ENCODE results near the gene SNTA1. TPM values are rescaled to one million over a fixed set of nuclear protein-coding genes. Genes with fewer than 3 reads are reported as not detected.
A peak's percentile ranks its signal among the peaks of the same experiment; 100 is the strongest.
"Not testable (repeated sequence)": the region's sequence is repeated elsewhere in the genome, so short reads cannot be mapped to it uniquely, and the experiment has no call there.

SNTA1 gene
- polyA plus RNA-seq, 3 donors, result 0.56 to 0.93 (median 0.63) TPM

DNA sequence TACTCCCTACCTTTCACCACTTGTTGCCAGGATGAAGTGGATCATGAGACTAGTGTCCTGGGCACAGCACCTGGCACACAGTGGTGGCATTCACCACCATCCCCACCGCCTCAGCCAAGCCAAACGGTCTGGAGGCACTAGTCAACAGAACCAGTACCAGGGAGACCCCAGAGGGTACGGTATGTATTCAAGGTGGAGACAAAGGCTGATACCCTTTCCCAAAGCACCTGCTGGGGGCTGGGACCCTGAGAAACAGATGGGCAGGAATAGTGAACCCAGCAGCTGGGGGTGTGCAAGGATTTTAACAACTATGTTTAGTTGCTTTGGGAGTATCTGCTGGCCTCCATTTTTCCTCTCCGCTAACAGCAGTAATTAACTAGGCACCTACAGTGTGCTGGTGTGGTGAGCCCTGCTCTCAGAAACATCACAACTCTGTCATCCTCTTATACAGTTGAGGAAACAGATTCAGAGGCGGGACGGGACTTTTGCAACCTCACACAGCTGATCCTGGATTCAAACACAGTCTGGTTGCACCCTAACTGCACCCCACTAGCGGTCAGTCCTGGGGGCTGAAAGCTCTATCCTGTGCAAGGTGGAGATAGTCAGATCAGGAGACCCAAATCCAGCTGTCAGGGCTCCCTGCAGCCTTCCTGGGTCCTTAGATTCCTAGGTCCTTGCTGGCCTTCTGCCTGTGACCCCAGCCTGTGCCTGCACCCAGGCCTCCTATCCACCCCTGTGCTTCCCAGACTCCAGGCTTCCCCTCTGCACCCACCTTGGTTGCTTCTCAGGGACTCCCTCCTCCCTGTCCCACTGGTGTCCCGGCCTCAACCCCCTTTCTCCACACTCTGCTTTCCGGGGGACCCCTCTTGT lies 1.2 kb downstream of the SNTA1 start:
- Histone ChIP-seq H3K27ac (ENCODE audit: low read depth in 1 of 2, low read length in 2 of 2) (no peak overlapping the region), H3K79me2 (ENCODE audit: insufficient read depth, low read length) (no peaks in the 10 kb centered on the region), H3K36me3 (replicated peaks in 1 of 2; ENCODE audit: control insufficient read depth in 1 of 2, insufficient read depth in 2 of 2, low read length in 2 of 2) (no peaks in the 10 kb centered on the region), H3K9me3 (replicated peaks in 1 of 2; ENCODE audit: control insufficient read depth in 1 of 2, insufficient read depth in 1 of 2, low read length in 2 of 2) (no peaks in the 10 kb centered on the region), H3K4me2 (replicated peaks; ENCODE audit: extremely low read depth, low read length, poor library complexity, severe bottlenecking) (peak overlapping the region; percentile 86), H3K9ac (ENCODE audit: insufficient read depth, low read length, poor library complexity, severe bottlenecking) (no peak overlapping the region), H3K4me3 (replicated peaks in 1 of 3; ENCODE audit: low read depth in 2 of 3, low read length in 3 of 3) (peak overlapping the region in 1 of 3 experiments; percentile 94), H4K20me1 (ENCODE audit: insufficient read depth, low read length) (no peaks in the 10 kb centered on the region), H2AFZ (ENCODE audit: insufficient read depth, low read depth, low read length, poor library complexity, severe bottlenecking) (peak overlapping the region; percentile 81), H3K27me3 (ENCODE audit: control insufficient read depth in 2 of 2, insufficient read depth in 2 of 2, low read length in 2 of 2) (peaks cover 10 to 15% of the 10 kb centered on the region in 2 donors), H3K4me1 (ENCODE audit: control insufficient read depth in 1 of 2, insufficient read depth in 2 of 2, low read length in 2 of 2) (peaks cover 10 to 19% of the 10 kb centered on the region in 2 donors)
- no peak for DNase-seq
- Mint-ChIP-seq H3K9me3 (peaks cover 0 to 2% (median 0%) of the 10 kb centered on the region in 7 donors), H3K27ac (peak overlapping the region in 1 of 7 donors; percentile 35), H3K4me1 (peaks cover 17% of the 10 kb centered on the region), H3K4me3 (peak overlapping the region; percentile 76 to 88), H3K27me3 (ENCODE audit: low read depth in 3 of 3) (peaks cover 21 to 27% (median 24%) of the 10 kb centered on the region in 3 donors), H3K36me3 (no peaks in the 10 kb centered on the region)
- intact Hi-C loops (cut with micrococcal nuclease), result loop anchor here (2.0 to 5.0 kb wide), 3 partner anchors 48 to 230 kb away; partner anchors contain the start of genes CBFA2T2 (in 2 of the 2) and NECAB3 (in 1 of the 2)
- TF ChIP-seq, protein P1, sequence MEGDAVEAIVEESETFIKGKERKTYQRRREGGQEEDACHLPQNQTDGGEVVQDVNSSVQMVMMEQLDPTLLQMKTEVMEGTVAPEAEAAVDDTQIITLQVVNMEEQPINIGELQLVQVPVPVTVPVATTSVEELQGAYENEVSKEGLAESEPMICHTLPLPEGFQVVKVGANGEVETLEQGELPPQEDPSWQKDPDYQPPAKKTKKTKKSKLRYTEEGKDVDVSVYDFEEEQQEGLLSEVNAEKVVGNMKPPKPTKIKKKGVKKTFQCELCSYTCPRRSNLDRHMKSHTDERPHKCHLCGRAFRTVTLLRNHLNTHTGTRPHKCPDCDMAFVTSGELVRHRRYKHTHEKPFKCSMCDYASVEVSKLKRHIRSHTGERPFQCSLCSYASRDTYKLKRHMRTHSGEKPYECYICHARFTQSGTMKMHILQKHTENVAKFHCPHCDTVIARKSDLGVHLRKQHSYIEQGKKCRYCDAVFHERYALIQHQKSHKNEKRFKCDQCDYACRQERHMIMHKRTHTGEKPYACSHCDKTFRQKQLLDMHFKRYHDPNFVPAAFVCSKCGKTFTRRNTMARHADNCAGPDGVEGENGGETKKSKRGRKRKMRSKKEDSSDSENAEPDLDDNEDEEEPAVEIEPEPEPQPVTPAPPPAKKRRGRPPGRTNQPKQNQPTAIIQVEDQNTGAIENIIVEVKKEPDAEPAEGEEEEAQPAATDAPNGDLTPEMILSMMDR (IDR thresholded peaks at IDR 0.05), result no peak
- 73% methylated on average over 5 of the region's 9 CpGs for WGBS (ENCODE audit: insufficient coverage)

DNA sequence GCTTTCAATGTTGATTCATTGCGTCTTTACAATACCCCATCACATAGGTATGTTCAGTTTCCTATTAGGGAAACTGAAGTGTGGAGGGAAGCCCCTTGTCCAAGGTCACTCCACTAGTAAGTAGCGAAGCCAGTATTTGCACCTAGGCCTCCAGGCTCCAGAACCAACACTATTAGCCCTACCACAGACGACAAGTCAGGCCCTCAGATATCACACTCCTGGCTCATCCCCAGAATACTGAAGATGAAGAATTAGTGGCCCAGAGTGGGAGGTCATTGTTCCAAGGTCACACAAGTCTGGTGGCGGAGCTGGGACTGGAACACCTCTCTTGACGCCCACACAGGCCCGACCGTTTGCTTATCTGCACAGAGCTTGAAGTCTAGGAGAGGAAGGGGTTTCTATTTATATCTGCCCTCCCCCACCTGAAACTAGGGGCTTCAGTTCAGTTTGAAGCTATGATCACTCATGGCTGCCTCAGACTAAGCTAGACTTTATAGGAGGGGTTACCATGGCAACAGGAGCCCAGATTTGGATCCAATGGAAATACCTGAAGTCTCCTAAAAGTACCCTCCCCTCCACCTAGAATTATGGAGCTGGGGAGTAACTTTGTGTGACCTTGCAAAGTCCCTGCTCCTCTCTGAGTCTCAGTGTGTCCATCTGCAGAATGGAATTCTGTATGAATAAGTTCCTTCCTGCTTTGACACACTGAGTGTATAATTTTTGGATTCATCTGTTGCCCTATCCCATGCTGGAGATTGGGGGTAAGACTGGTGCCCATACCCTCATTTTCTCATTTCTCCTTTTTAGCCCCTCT lies 2.2 kb downstream of the SNTA1 start:
- H3K4me1 Mint-ChIP-seq, result peaks cover 16% of the 10 kb centered on the region
- Histone ChIP-seq H4K20me1 (ENCODE audit: insufficient read depth, low read length) (no peaks in the 10 kb centered on the region), H3K4me2 (replicated peaks; ENCODE audit: extremely low read depth, low read length, poor library complexity, severe bottlenecking) (no peak overlapping the region), H2AFZ (ENCODE audit: insufficient read depth, low read depth, low read length, poor library complexity, severe bottlenecking) (no peak overlapping the region), H3K27me3 (ENCODE audit: control insufficient read depth in 2 of 2, insufficient read depth in 2 of 2, low read length in 2 of 2) (peaks cover 10 to 15% of the 10 kb centered on the region in 2 donors), H3K9ac (ENCODE audit: insufficient read depth, low read length, poor library complexity, severe bottlenecking) (no peak overlapping the region), H3K4me3 (replicated peaks in 1 of 3; ENCODE audit: low read depth in 2 of 3, low read length in 3 of 3) (no peak overlapping the region), H3K4me1 (ENCODE audit: control insufficient read depth in 1 of 2, insufficient read depth in 2 of 2, low read length in 2 of 2) (peaks cover 10 to 19% of the 10 kb centered on the region in 2 donors), H3K36me3 (replicated peaks in 1 of 2; ENCODE audit: control insufficient read depth in 1 of 2, insufficient read depth in 2 of 2, low read length in 2 of 2) (no peaks in the 10 kb centered on the region), H3K79me2 (ENCODE audit: insufficient read depth, low read length) (no peaks in the 10 kb centered on the region), H3K27ac (ENCODE audit: low read depth in 1 of 2, low read length in 2 of 2) (no peak overlapping the region), H3K9me3 (replicated peaks in 1 of 2; ENCODE audit: control insufficient read depth in 1 of 2, insufficient read depth in 1 of 2, low read length in 2 of 2) (no peaks in the 10 kb centered on the region)
- H3K27me3 Mint-ChIP-seq (ENCODE audit: low read depth in 3 of 3), result peaks cover 21 to 26% (median 24%) of the 10 kb centered on the region in 3 donors
- H3K36me3 Mint-ChIP-seq, result no peaks in the 10 kb centered on the region
- H3K9me3 Mint-ChIP-seq, result peaks cover 0 to 2% (median 0%) of the 10 kb centered on the region in 7 donors
- TF ChIP-seq, protein P1 (IDR thresholded peaks at IDR 0.05), result no peak
- no peak overlapping the region for H3K4me3 Mint-ChIP-seq
- intact Hi-C loops (cut with micrococcal nuclease), result loop anchor here in 1 of 2 donors (5.0 kb wide), 2 partner anchors 51 to 231 kb away; partner anchors contain the start of genes CBFA2T2 and NECAB3
- no CpG with 5 or more reads among the region's 7 CpGs for WGBS (ENCODE audit: insufficient coverage)
- no peak for DNase-seq
- no peak overlapping the region for H3K27ac Mint-ChIP-seq

DNA sequence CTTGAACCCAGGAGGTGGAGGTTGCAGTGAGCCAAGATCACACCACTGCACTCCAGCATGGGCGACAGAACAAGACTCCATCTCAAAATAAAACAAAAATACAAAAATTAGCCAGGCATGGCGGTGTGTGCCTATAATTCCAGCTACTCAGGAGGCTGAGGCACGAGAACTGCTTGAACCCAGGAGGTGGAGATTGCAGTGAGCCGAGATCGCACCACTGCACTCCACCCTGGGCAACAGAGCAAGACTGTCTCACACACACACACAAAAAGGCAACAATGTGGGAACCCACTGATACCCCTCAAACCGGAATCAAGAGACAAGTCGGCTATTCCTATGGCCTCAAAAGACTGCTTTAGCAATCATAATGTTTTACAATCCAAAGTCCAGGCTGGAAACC lies 3.0 kb downstream of the SNTA1 start:
- H3K4me1 ChIP-seq (ENCODE audit: control insufficient read depth in 1 of 2, insufficient read depth in 2 of 2, low read length in 2 of 2), result peaks cover 10 to 19% of the 10 kb centered on the region in 2 donors
- H3K9ac ChIP-seq (ENCODE audit: insufficient read depth, low read length, poor library complexity, severe bottlenecking); H3K36me3 Mint-ChIP-seq; H3K36me3 ChIP-seq (replicated peaks in 1 of 2; ENCODE audit: control insufficient read depth in 1 of 2, insufficient read depth in 2 of 2, low read length in 2 of 2); H3K27ac Mint-ChIP-seq; H3K4me2 ChIP-seq (replicated peaks; ENCODE audit: extremely low read depth, low read length, poor library complexity, severe bottlenecking); H3K79me2 ChIP-seq (ENCODE audit: insufficient read depth, low read length); DNase-seq; H4K20me1 ChIP-seq (ENCODE audit: insufficient read depth, low read length); H2AFZ ChIP-seq (ENCODE audit: insufficient read depth, low read depth, low read length, poor library complexity, severe bottlenecking); H3K4me3 Mint-ChIP-seq; H3K27ac ChIP-seq (ENCODE audit: low read depth in 1 of 2, low read length in 2 of 2); H3K9me3 ChIP-seq (replicated peaks in 1 of 2; ENCODE audit: control insufficient read depth in 1 of 2, insufficient read depth in 1 of 2, low read length in 2 of 2); H3K4me3 ChIP-seq (replicated peaks in 1 of 3; ENCODE audit: low read depth in 2 of 3, low read length in 3 of 3); H3K9me3 Mint-ChIP-seq: not testable (repeated sequence)
- H3K27me3 Mint-ChIP-seq (ENCODE audit: low read depth in 3 of 3), result peaks cover 21 to 25% (median 24%) of the 10 kb centered on the region in 3 donors
- WGBS (ENCODE audit: insufficient coverage), result 95% methylated on average over 7 of the region's 7 CpGs
- intact Hi-C loops (cut with micrococcal nuclease), result loop anchor here in 1 of 2 donors (5.0 kb wide), 2 partner anchors 52 to 232 kb away; partner anchors contain the start of genes CBFA2T2 and NECAB3
- peaks cover 10 to 15% of the 10 kb centered on the region in 2 donors for H3K27me3 ChIP-seq (ENCODE audit: control insufficient read depth in 2 of 2, insufficient read depth in 2 of 2, low read length in 2 of 2)
- peaks cover 16% of the 10 kb centered on the region for H3K4me1 Mint-ChIP-seq

Measured in CD14-positive monocyte (primary cell).